SIG-M5 treated with dmso at 0.1 percent for 504 hours (cell line): ENCODE measurements around the gene ACP7.
A peak's percentile ranks its signal among the peaks of the same experiment; 100 is the strongest.

Experiments used
- DNase-seq: peaks from one replicate; lab custom pipeline; 2025; ENCODE audit not compliant: unreplicated experiment; lab: John Stamatoyannopoulos, UW

ACP7 gene

GRCh38 chr19:39146686-39147450, 62.7 kb downstream of the ACP7 start:
- no peak for DNase-seq

DNA sequence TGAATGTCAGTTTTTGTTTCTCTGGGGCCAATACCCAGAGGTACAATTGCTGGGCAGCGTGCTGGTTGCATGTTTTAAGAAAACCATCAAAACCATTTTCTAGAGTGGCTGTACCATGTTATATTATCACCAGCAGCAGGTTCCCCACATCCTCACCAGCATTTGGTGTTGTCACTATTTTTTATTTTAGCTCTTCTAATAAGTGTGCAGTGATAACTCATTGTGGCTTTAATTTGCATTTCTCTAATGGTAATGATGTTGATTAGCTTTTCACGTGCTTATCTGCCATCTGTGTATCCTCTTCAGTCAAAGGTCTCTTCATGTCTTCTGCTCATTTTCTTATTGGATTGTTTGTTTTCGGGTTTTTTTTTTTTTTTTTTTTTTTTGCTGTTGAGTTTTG, 63.3 kb downstream of the ACP7 start:
- DNase-seq = no peak

GRCh38 chr19:39148939-39149529, 64.9 kb downstream of the ACP7 start:
- no peak for DNase-seq

GRCh38 chr19:39150235-39150634, 66.1 kb downstream of the ACP7 start:
- DNase-seq = no peak

DNA sequence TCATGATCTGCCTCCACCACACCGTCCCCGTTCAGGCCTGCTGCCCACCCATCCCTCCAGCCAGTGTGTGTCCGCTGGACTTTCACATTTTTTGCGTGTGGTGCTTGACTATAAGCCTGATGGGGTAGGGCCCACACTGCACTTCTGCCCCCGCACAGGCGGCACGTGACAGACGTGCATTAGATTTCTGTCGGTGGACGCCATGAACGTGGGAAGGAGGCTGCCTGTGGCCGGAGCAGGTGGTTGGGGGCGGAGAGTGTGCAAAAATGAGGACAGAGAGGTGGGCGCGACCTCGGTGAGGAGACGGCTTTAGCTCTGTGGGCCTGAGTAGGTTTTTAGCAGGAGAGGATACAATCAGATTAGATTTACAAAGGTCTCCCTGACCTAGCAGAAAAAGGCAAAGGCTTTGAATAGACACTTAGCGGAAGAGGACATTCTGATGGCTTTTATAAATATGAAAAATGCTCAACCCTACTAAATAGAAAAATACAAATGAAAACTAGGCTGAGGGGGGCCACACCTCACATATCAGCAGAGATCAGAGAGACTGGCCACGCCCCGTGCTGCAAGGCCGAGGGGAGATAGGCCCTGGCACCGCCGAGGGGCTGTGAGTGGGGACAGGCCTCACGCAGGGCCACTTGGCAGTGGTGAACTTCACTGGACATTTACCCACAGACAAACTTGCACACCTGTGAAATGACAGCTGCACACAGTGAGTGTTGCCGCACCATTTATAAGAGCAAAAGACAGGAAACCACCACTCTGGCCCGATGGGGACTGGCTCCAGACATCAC, 66.8 kb downstream of the ACP7 start:
- no peak for DNase-seq

- DNase-seq = no peak
These were observed 67.9 kb downstream of the ACP7 start for GRCh38 chr19:39152066-39152465.

DNA sequence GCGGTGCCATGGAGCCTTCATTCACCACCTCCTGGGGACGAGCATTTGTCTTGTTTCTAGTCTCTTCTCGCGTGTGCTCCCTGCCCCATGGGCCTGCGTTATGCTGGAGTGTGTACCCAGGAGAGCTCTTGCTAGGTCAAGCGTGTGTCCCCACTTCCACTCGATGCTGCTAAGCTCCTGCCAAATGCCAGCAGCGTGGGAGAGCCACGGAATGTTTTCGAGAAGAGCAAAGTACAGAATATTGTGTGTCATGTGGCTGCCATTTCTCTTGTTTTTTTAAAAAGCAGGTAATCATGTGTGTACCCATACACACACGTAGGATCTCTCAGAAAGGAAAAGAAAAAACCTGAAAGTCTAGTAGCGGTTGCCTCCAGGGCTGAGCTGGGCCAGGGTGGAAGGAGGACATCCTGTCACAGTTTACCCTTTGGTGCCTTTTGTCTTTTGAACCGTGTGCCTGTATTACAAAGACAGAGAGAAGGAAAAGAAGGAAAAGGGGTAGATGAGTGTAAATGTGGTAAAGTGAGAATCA, 70.0 kb downstream of the ACP7 start:
- DNase-seq = no peak

GRCh38 chr19:39154629-39155100, 70.5 kb downstream of the ACP7 start:
- DNase-seq = peak; percentile 56

DNA sequence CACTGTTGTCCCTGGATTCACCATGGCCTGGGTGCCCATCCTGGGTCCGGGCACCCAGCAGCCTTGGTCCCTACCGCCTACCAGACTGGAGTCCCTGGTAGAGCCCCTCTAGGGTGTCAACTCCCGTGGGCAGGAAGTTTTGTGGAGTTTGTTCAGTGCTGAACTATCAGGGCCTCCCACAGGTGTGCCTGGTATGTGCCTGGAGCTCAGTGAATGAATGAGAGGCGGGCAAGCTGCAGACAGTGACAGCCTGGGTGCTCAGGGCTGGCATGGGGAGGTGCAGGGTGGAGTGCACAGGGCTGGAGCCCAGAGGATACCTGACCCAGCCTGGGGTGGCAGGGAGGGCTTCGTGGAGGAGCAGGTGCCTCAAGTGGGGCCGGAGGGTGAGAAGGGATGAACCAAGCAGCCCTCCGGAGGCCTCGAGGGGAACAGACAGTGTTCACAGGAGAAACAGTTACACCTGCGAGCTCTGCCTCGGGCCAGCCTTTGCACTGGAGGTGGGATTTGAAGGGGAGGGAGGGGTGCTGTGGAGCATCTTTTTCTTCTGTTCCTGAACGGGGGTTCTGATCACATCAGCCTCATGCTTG, 71.0 kb downstream of the ACP7 start:
- DNase-seq = no peak

DNA sequence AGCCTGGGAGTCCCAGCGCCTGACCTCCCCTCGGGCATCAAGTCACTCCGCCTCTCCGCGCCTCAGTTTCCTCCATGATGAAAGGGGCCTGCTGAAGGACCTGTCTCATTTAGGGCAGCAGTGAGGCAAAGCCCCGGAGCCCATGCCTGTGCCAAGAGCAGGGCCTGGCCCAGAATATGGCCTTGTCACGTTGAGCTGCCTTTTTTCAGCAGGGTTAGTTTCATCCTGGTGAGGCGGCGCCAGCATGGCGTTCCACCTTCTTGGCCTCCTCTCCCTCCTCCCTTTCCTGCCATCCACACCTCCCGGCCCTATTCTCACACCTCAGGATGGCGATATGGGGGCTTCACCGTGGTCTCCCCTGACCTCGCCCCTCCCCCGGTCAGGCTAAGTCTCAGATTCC, 71.6 kb downstream of the ACP7 start:
- DNase-seq = no peak

GRCh38 chr19:39156326-39157230, 72.4 kb downstream of the ACP7 start:
- DNase-seq = no peak

- DNase-seq = no peak
These were observed 73.3 kb downstream of the ACP7 start for GRCh38 chr19:39157275-39157996.

DNA sequence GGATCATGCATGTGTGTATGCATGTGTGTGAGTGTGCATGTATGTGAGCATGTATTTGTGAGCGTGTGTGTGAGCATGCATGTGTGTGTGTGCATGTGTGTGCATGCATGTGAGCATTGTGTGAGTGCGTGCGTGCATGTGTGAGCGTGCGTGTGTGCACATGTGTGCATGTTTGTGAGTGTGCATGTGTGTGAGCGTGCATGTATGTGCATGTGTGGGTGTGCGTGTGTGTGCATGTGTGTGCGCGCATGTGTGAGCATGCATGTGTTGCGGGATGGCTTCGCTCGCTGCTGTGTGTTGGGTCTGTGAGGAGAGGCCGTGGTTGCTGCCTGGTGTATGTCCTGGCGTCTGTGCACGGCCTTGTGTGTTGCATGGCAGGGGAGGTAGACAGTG, 73.8 kb downstream of the ACP7 start:
- no peak for DNase-seq

GRCh38 chr19:39158646-39159260, 74.6 kb downstream of the ACP7 start:
- DNase-seq = no peak

DNA sequence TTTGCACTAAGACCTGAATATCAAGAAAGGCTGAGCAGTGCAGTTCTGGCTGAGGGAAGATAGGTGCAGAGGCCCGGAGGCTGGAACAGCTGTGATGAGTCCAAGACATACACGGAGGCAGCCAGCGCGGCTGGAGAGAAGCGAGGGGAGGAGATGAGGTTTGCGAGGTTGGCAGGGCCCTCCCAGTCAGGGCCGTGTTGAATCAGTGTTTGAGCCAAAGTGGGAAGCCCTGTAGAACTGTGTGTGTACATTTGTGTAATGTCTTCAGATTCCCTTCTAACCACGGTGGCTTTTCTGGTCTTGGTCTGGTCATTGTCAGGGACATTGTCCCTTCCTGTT, 76.3 kb downstream of the ACP7 start:
- DNase-seq = peak; percentile 51
